ENCODE data around the gene NOTCH1. TPM values are rescaled to one million over a fixed set of nuclear protein-coding genes. Genes with fewer than 3 reads are reported as not detected.

NOTCH1 gene
- total and polyA plus RNA-seq, 2 of the 8 experiments (the other 6 are each of a cell fraction or from before 2014, with no cell fraction given) = 6.9 to 55.6 TPM

GRCh38 chr9:136485049-136486045 is 60.5 kb downstream of the NOTCH1 start (continued):
- TF ChIP-seq CEBPB (IDR thresholded peaks at IDR 0.05; ENCODE audit: low read depth, low read length) (no peak), YY1 (IDR thresholded peaks at IDR 0.05; ENCODE audit: low read depth, low read length) (no peak), TEAD4 (IDR thresholded peaks at IDR 0.05; ENCODE audit: low read depth, low read length) (no peak), KDM1A (IDR thresholded peaks at IDR 0.05; ENCODE audit: borderline replicate concordance, low read length) (no peak), PHF8 (conservative IDR thresholded peaks at IDR 0.05; ENCODE audit: low read depth, low read length) (no peak), SP4 (IDR thresholded peaks at IDR 0.05; ENCODE audit: low read length) (peak; percentile 63; the same call in 1 of the 2 replicates), EGR1 (IDR thresholded peaks at IDR 0.05; ENCODE audit: borderline replicate concordance, low read depth, low read length) (no peak), POLR2A (IDR thresholded peaks at IDR 0.05; ENCODE audit: control extremely low read depth in 1 of 2, low read depth in 2 of 2, low read length in 2 of 2) (no peak), TCF12 (IDR thresholded peaks at IDR 0.05; ENCODE audit: low read depth, low read length) (no peak), MAFK (IDR thresholded peaks at IDR 0.05; ENCODE audit: low read depth, low read length) (no peak), TBP (IDR thresholded peaks at IDR 0.05; ENCODE audit: low read depth, low read length) (no peak), CTCF (IDR thresholded peaks at IDR 0.05; ENCODE audit: control extremely low read depth in 1 of 3, insufficient read depth in 1 of 3, low read depth in 1 of 3, low read length in 3 of 3) (peak in 2 of 3 experiments; percentile 90 to 95; a peak in 3 of 4 replicates), RAD21 (IDR thresholded peaks at IDR 0.05 in 1 of 2, conservative IDR thresholded peaks at IDR 0.05 in 1 of 2; ENCODE audit: low read depth in 2 of 2, low read length in 2 of 2) (peak; percentile 80 to 82), GABPA (IDR thresholded peaks at IDR 0.05; ENCODE audit: borderline replicate concordance, insufficient read depth, low read length) (peak; percentile 58; the same call in 1 of the 2 replicates), SP1 (IDR thresholded peaks at IDR 0.05; ENCODE audit: low read depth, low read length) (no peak), JUND (IDR thresholded peaks at IDR 0.05; ENCODE audit: low read length) (no peak), BACH1 (IDR thresholded peaks at IDR 0.05; ENCODE audit: low read length) (no peak), GTF2F1 (IDR thresholded peaks at IDR 0.05; ENCODE audit: borderline replicate concordance, low read depth, low read length) (no peak), BCL11A (IDR thresholded peaks at IDR 0.05; ENCODE audit: low read depth in 2 of 2, low read length in 2 of 2) (no peak), TAF1 (IDR thresholded peaks at IDR 0.05; ENCODE audit: low read depth, low read length) (no peak), NANOG (IDR thresholded peaks at IDR 0.05; ENCODE audit: insufficient read depth, low read depth, low read length, poor library complexity, severe bottlenecking) (no peak), HDAC2 (IDR thresholded peaks at IDR 0.05; ENCODE audit: borderline replicate concordance in 1 of 2, low read depth in 2 of 2, low read length in 2 of 2) (no peak)
